ENCODE measurements around the gene PRR5L. TPM values are rescaled to one million over a fixed set of nuclear protein-coding genes. Genes with fewer than 3 reads are reported as not detected.
"Not testable (repeated sequence)": the region's sequence is repeated elsewhere in the genome, so short reads cannot be mapped to it uniquely, and the experiment has no call there.

Gene PRR5L
- total RNA-seq, 2 experiments from 2014 or later: 7.0 to 8.1 TPM

DNA sequence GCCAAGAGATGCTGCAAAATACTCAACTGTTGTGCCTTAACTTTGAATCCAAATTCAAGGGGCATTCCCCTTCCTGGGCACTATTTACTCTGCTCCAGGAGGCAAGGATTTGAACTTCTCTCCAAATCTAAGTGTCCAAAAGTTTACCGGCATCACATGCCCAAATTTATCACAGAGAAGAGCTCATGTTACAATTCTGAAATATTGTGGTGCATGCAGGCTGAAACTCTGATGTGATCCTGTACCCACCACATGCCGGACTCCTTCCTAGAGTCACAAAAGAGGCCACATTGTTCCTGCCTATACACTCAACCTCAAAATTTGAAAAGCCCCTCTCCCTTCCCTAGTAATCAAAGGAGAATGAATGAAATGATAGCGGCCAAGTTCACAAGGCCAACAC lies 212.7 kb downstream of the PRR5L start:
- H3K27me3 Mint-ChIP-seq: no peaks in the 10 kb centered on the region
- H3K36me3 Mint-ChIP-seq (ENCODE audit: low read depth): peaks cover 5% of the 10 kb centered on the region
- intact Hi-C loops (cut with micrococcal nuclease): no loop called here
- TF ChIP-seq, protein P1, sequence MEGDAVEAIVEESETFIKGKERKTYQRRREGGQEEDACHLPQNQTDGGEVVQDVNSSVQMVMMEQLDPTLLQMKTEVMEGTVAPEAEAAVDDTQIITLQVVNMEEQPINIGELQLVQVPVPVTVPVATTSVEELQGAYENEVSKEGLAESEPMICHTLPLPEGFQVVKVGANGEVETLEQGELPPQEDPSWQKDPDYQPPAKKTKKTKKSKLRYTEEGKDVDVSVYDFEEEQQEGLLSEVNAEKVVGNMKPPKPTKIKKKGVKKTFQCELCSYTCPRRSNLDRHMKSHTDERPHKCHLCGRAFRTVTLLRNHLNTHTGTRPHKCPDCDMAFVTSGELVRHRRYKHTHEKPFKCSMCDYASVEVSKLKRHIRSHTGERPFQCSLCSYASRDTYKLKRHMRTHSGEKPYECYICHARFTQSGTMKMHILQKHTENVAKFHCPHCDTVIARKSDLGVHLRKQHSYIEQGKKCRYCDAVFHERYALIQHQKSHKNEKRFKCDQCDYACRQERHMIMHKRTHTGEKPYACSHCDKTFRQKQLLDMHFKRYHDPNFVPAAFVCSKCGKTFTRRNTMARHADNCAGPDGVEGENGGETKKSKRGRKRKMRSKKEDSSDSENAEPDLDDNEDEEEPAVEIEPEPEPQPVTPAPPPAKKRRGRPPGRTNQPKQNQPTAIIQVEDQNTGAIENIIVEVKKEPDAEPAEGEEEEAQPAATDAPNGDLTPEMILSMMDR (IDR thresholded peaks at IDR 0.05): no peak
- peak overlapping the region; percentile 95 for H3K4me3 Mint-ChIP-seq
- ATAC-seq: no peak
- peak; percentile 7 for DNase-seq
- peaks cover 28% of the 10 kb centered on the region for H3K4me1 Mint-ChIP-seq (ENCODE audit: low read depth)
- peak overlapping the region; percentile 85 for H3K27ac Mint-ChIP-seq
- ChIA-PET POLR2A (interaction anchor here (0.8 to 1.1 kb wide), 2 partner anchors 21 to 220 kb away, joined by 3 to 4 read pairs; partner anchors contain the start of gene COMMD9), CTCF (interaction anchor here (0.8 to 3.2 kb wide), 11 partner anchors 8 to 238 kb away, joined by 3 to 32 read pairs (median 6); no protein-coding TSS in a partner anchor)
- peaks cover 1% of the 10 kb centered on the region for H3K9me3 Mint-ChIP-seq

DNA sequence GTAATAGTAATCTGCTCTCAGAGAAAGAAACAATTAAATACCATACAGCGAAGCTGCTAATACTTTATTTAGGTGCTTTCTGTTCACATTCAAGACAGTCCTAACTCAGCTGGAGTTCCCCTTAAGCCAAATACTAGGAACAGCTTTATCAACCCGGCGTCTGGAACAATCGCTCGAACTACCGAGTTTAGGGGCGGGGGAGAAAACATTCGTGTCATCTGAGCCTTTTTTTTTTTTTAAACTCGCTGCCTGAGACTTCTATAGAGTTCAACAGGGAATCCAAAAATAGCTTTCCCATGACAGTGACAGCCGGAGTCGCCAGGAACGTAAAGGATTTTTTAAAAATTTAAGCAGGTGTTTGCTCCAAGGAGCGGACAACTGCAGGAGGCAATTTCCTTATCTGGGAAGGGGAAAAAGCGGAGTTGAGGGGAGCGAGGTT lies 213.1 kb downstream of the PRR5L start:
- H3K27me3 Mint-ChIP-seq: peaks cover 2% of the 10 kb centered on the region
- CTCF ChIA-PET: interaction anchor here (0.8 to 3.2 kb wide), 10 partner anchors 9 to 238 kb away, joined by 3 to 32 read pairs (median 8); no protein-coding TSS in a partner anchor
- TF ChIP-seq, protein P1 (IDR thresholded peaks at IDR 0.05): no peak
- peak; percentile 39 for DNase-seq
- peaks cover 6% of the 10 kb centered on the region for H3K9me3 Mint-ChIP-seq
- peaks cover 28% of the 10 kb centered on the region for H3K4me1 Mint-ChIP-seq (ENCODE audit: low read depth)
- H3K27ac Mint-ChIP-seq: peak overlapping the region; percentile 85
- H3K4me3 Mint-ChIP-seq: peak overlapping the region; percentile 95
- no peak for ATAC-seq
- intact Hi-C loops (cut with micrococcal nuclease): no loop called here
- POLR2A ChIA-PET: interaction anchor here (1.1 kb wide), 1 partner anchor 21 kb away, joined by 3 read pairs; no protein-coding TSS in a partner anchor
- peaks cover 5% of the 10 kb centered on the region for H3K36me3 Mint-ChIP-seq (ENCODE audit: low read depth)

DNA sequence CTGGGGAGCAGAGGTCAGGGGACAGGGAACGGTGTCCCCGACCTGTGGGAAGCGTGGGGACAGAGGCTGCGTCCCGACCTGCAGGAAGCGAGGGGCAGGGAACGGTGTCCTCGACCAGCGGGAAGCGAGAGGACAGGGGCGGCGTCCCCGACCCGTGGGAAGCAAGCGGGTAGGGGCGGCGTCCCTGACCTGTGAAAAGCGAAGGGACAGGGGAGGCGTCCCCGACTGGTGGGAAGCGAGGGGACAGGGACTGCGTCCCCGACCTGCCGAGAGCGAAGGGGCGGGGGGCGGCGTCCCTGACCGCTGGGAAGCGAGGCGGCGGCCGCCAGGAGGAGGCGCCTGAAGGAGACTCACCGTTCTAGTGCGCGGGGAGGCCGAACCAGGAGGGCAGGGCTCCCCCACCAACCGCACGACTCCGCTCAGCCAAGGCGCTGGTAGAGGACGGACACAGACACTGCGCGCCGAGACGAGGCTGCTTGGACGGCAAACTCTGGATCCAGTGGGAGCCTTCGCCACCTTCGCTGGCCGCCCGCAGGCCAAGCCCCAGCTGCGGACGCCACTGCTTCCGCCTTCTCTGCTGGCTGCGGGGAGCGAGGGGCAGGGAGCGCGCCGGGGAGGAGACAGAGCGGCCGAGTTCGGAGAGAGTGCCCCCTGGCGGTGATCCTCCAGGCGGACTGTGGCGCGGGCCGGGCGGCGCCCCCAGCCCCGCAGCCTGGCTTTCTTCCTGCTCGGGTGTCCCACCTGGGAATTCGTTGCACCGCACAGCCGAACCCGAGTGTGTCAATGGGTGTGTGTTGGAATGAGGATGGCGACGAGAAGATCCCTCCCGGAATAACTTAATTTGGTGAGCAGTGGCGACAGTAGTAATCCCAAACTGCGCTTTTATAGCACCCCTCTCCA lies 213.9 kb downstream of the PRR5L start, which contains the start of gene TRAF6:
TRAF6 (minus strand) TSS at position 579 of the 900 bp plus-strand sequence. CDS start 8,757 bp downstream, outside the sequence.
- CTCF ChIA-PET: interaction anchor here (0.6 to 3.2 kb wide), 12 partner anchors 9 to 237 kb away, joined by 3 to 32 read pairs (median 4); no protein-coding TSS in a partner anchor
- DNase-seq (peak; percentile 90), ATAC-seq (peak; percentile 95)
- TF ChIP-seq, protein P1 (IDR thresholded peaks at IDR 0.05): peak; percentile 92
- intact Hi-C loops (cut with micrococcal nuclease): no loop called here
- Mint-ChIP-seq H3K27me3 (peaks cover 2% of the 10 kb centered on the region), H3K4me3 (peak within 1 kb of the TSS; percentile 95), H3K36me3 (ENCODE audit: low read depth) (peaks cover 5% of the 10 kb centered on the region), H3K4me1 (ENCODE audit: low read depth) (peaks cover 28% of the 10 kb centered on the region), H3K27ac (peak within 1 kb of the TSS; percentile 85), H3K9me3 (peaks cover 7% of the 10 kb centered on the region)
- POLR2A ChIA-PET: interaction anchor here (1.0 kb wide), 1 partner anchor 9 kb away, joined by 3 read pairs; no protein-coding TSS in a partner anchor

DNA sequence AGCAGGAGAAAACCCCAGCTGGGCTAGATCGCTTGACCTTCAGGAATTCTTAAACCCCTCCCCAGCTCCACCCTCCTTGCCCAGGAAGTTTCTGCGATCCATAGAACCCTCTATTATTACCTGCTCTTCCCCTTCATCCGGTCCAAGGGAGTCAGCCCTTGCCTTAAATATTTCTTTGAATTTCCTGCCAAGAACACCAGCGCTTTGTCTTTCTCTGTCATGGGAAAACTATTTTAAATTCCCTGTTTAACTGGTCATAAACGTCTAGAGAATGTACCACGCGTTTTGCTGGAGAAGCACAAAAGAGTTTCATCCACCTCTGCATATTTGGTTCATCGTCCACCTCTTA lies 214.5 kb downstream of the PRR5L start:
- Mint-ChIP-seq H3K36me3 (ENCODE audit: low read depth) (peaks cover 5% of the 10 kb centered on the region), H3K27ac (peak overlapping the region; percentile 85), H3K4me1 (ENCODE audit: low read depth) (peaks cover 24% of the 10 kb centered on the region), H3K9me3 (peaks cover 7% of the 10 kb centered on the region), H3K4me3 (peak overlapping the region; percentile 95), H3K27me3 (peaks cover 2% of the 10 kb centered on the region)
- intact Hi-C loops (cut with micrococcal nuclease): no loop called here
- ATAC-seq: no peak
- TF ChIP-seq, protein P1 (IDR thresholded peaks at IDR 0.05): no peak
- POLR2A ChIA-PET: interaction anchor here (1.0 kb wide), 1 partner anchor 10 kb away, joined by 3 read pairs; no protein-coding TSS in a partner anchor
- DNase-seq: no peak
- CTCF ChIA-PET: interaction anchor here (1.4 to 3.2 kb wide), 8 partner anchors 10 to 218 kb away, joined by 3 to 32 read pairs (median 12); no protein-coding TSS in a partner anchor

DNA sequence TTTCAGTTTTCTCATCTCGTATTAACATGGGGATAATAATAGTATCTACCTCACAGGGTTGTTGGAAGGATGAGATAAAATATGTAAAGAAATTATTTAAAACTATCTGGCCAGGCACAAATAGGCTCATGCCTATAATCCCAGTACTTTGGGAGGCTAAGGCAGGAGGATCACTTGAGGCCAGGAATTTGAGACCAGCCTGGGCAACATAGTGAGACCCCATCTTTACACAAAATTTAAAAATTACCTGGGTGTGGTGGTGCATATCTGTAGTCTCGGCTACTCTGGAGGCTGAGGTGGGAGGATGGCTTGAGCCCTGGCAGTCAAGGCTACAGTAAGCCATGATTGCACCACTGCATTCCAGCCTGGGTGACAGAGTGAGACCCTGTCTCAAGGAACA lies 215.0 kb downstream of the PRR5L start:
- Mint-ChIP-seq H3K4me1 (ENCODE audit: low read depth) (peaks cover 19% of the 10 kb centered on the region), H3K4me3 (peak overlapping the region; percentile 95)
- H3K36me3 Mint-ChIP-seq (ENCODE audit: low read depth); H3K9me3 Mint-ChIP-seq; H3K27ac Mint-ChIP-seq; H3K27me3 Mint-ChIP-seq; POLR2A ChIA-PET; ATAC-seq; DNase-seq; intact Hi-C loops (cut with micrococcal nuclease): not testable (repeated sequence)
- CTCF ChIA-PET: interaction anchor here (1.0 to 3.2 kb wide), 9 partner anchors 9 to 219 kb away, joined by 3 to 32 read pairs (median 4); no protein-coding TSS in a partner anchor

Measured in activated CD8-positive, alpha-beta T cell treated with anti-CD3 and anti-CD28 coated beads for 36 hours (primary cell).